K562 (cell line): ENCODE measurements around the gene TBX1.

Source experiments
- ATF2 ChIP-seq: sonication (generic); formaldehyde crosslinking; IDR thresholded peaks from 2 replicates; pipeline ENCODE4 v1.8.1; 2022; ENCODE audit warnings: missing genetic modification reagents
- HDAC1 ChIP-seq, 2 experiments: fragments of 450-650 bp; IDR thresholded peaks; 2 replicates each; pipeline ENCODE4 v1.6.1; 2016 to 2017; ENCODE audit warnings: inconsistent platforms in 1 of 2, mild to moderate bottlenecking in 1 of 2, moderate library complexity in 1 of 2
- ZNF512 ChIP-seq: IDR thresholded peaks from 2 replicates; pipeline ENCODE4 v1.6.1; 2016; ENCODE audit warnings: missing genetic modification characterization, missing compliant biosample characterization

- no peak for TF ChIP-seq ATF2 (CRISPR knock-in tag)
- no peak for TF ChIP-seq ZNF512 (tag)
- no peak for TF ChIP-seq HDAC1 (IDR thresholded peaks at IDR 0.05)
Measured at GRCh38 chr22:19801340-19802000, 40.9 kb downstream of the TBX1 start.
